Neuron (in vitro differentiated cells): ENCODE data around the gene FAM47A.

ENCODE experiments used
- H2AFZ ChIP-seq: one replicate; pipeline ENCODE4 v1.6.1; 2013; ENCODE audit warnings: low read depth, mild to moderate bottlenecking, inconsistent platforms, low read length, moderate library complexity
- H3K27me3 ChIP-seq: one replicate; pipeline ENCODE4 v1.6.1; 2013; ENCODE audit warnings: low read length; ENCODE audit not compliant: insufficient read depth
- H3K36me3 ChIP-seq: one replicate; pipeline ENCODE4 v1.6.1; 2013; ENCODE audit warnings: low read length; ENCODE audit not compliant: insufficient read depth
- H3K4me1 ChIP-seq: one replicate; pipeline ENCODE4 v1.6.1; 2013; ENCODE audit warnings: low read length; ENCODE audit not compliant: insufficient read depth
- H3K4me3 ChIP-seq: 2 replicates; pipeline ENCODE4 v1.5.1; 2013; ENCODE audit warnings: mild to moderate bottlenecking, low read length, moderate library complexity
- H3K9me3 ChIP-seq: one replicate; pipeline ENCODE4 v1.6.1; 2013; ENCODE audit warnings: low read length

FAM47A gene

GRCh38 chrX:34132028-34132427, at the start of gene FAM47A:
Gene FAM47A, minus strand, starts transcription at chrX:34132314. Its CDS starts 36 bp downstream, at chrX:34132278.
- Histone ChIP-seq H2AFZ (no peak within 1 kb of the TSS), H3K27me3 (no peaks in the 10 kb centered on the region), H3K4me1 (no peaks in the 10 kb centered on the region), H3K4me3 (no peak within 1 kb of the TSS), H3K36me3 (no peaks in the 10 kb centered on the region), H3K9me3 (no peaks in the 10 kb centered on the region)

DNA sequence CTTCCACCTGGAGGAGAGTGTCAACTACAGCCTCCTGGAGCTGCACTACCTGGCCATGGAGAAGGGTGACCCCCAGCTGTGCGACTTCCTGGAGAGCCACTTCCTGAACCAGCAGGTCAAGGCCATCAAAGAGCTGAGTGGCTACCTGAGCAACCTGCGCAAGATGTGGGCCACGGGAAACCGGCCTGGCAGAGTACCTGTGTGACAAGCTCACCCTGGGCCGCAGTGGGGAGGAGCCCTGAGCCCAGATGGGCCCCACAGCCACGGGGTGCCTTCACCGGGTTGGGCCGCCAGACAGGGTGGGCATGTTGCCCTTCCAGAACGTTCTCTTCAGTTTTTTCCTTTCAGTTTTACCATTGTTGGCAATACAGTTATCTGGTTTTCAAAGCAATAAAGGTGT, 15.2 kb upstream of the FAM47A start:
- H3K4me3 ChIP-seq: no peak overlapping the region
- no peak overlapping the region for H2AFZ ChIP-seq
- H3K27me3 ChIP-seq: no peaks in the 10 kb centered on the region
- H3K9me3 ChIP-seq: no peaks in the 10 kb centered on the region
- no peaks in the 10 kb centered on the region for H3K4me1 ChIP-seq
- no peaks in the 10 kb centered on the region for H3K36me3 ChIP-seq

DNA sequence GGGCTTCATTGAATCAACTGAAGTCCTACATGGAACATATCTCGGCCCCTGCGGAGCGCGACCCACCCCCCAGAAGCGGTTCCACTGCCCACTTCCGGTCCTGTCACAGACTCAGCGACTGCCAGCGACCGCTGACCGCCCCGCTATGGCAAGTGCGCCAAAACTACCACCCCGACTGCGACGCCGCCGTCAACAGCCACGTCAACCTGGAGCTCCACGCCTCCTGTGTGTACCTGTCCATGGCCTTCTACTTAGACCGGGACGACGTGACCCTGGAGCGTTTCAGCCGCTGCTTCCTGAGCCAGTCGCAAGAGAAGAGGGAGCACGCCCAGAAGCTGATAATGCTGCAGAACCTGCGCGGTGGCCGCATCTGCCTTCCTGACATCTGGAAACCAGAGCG, 14.8 kb upstream of the FAM47A start:
- Histone ChIP-seq H3K36me3 (no peaks in the 10 kb centered on the region), H3K27me3 (no peaks in the 10 kb centered on the region), H3K4me3 (no peak overlapping the region), H2AFZ (no peak overlapping the region), H3K4me1 (no peaks in the 10 kb centered on the region), H3K9me3 (no peaks in the 10 kb centered on the region)

- no peak overlapping the region for H3K4me3 ChIP-seq
- no peaks in the 10 kb centered on the region for H3K36me3 ChIP-seq
- H2AFZ ChIP-seq: no peak overlapping the region
- no peaks in the 10 kb centered on the region for H3K9me3 ChIP-seq
- H3K27me3 ChIP-seq: no peaks in the 10 kb centered on the region
- H3K4me1 ChIP-seq: no peaks in the 10 kb centered on the region
Observed at GRCh38 chrX:34144246-34144645, 12.1 kb upstream of the FAM47A start.

GRCh38 chrX:34140816-34141215, 8.7 kb upstream of the FAM47A start:
- Histone ChIP-seq H3K4me3 (no peak overlapping the region), H2AFZ (no peak overlapping the region), H3K4me1 (no peaks in the 10 kb centered on the region), H3K9me3 (no peaks in the 10 kb centered on the region), H3K36me3 (no peaks in the 10 kb centered on the region), H3K27me3 (no peaks in the 10 kb centered on the region)

DNA sequence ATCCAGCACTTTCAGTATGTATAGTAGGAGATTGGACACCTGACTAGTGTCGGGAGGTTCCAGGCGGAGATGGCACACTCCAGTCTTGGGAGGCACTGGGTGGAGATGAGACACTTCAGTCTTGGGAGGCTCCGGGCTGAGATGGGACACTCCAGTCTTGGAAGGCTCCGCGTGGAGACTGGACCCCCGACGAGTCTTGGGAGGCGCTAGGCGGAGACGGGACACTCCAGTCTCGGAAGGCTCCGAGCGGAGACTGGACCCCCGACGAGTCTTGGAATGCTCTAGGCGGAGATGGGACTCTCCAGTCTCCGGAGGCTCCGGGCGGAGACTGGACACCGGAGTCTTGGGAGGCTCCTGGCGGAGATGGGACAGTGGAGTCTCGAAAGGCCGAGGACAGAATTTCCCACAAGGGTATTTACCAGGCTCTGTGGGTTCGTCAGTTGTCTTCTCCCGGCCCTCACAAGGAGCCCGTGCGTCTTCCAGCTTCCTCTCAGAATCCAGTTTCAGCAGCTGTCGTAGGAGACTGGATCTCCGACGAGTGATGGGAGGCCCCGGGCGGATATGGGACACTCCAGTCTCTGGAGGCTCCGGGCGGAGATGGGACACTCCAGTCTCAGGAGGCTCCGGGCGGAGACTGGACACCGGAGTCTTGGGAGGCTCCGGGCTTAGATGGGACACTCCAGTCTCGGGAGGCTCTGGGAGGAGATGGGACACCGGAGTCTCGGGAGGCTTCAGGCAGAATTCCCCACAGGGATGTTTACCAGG, 952 bp downstream of the FAM47A start:
- no peaks in the 10 kb centered on the region for H3K27me3 ChIP-seq
- H3K36me3 ChIP-seq: no peaks in the 10 kb centered on the region
- no peak overlapping the region for H2AFZ ChIP-seq

DNA sequence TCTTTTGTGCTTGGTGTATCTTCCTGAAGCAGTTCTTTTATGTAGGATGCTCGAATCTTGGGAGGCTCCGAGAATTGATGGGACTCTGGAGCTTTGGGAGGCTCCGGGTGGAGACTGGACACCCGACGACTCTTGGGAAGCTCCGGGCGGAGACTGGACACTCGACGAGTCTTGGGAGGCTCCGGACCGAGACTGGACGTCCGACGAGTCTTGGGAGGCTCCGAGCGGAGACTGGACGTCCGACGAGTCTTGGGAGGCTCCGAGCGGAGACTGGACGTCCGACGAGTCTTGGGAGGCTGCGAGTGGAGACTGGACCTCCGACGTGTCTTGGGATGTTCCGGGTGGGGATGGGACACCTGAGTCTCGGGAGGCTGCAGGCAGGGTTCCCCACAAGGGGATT, 1.6 kb downstream of the FAM47A start:
- no peak overlapping the region for H3K4me3 ChIP-seq
- no peaks in the 10 kb centered on the region for H3K4me1 ChIP-seq
- H2AFZ ChIP-seq: no peak overlapping the region
- no peaks in the 10 kb centered on the region for H3K27me3 ChIP-seq
- no peaks in the 10 kb centered on the region for H3K9me3 ChIP-seq
- no peaks in the 10 kb centered on the region for H3K36me3 ChIP-seq

More for the DNA sequence above, 952 bp downstream of the FAM47A start:
- Histone ChIP-seq H3K9me3 (no peaks in the 10 kb centered on the region), H3K4me1 (no peaks in the 10 kb centered on the region), H3K4me3 (no peak overlapping the region)

DNA sequence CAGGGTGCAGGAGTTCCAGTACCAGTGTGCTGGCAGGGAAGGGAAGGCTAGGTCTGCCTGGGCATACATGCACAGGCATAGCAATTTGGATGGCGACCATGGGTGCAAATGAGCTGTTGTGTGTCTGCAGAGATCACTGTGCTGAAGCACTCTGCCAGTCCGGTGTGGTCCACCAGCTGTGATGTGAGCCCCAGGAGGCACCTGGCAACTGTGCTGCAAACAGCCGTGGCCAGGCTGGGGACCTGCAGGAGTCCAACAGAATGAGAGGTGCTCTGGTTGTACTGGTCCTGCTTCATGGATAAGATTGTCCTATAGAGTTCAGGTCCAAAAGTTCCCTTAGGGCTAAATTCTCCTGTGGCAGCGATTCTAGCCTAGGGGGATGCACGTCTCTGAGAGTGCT, 6.1 kb downstream of the FAM47A start:
- Histone ChIP-seq H3K4me3 (no peak overlapping the region), H3K9me3 (no peaks in the 10 kb centered on the region), H3K4me1 (no peaks in the 10 kb centered on the region), H3K27me3 (no peaks in the 10 kb centered on the region), H2AFZ (no peak overlapping the region), H3K36me3 (no peaks in the 10 kb centered on the region)

DNA sequence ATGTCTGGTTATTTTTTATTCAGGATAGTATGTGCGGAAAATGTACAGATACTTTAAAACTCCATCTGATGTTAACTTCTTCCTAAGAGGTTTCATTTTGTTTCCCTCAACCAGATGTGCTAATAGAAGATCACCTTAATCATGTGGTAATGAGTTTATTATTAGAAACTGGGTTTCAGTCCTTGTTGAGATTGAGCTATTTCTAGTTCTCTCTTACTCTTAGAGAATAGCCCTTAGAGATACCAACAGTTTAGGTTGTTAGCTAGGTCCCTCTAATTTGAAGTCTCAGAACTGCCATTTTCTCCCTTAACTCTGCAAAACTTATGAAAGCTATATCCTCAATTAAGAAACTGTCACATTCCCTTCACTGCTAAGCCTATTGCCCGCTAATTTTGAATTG, 13.0 kb downstream of the FAM47A start:
- no peaks in the 10 kb centered on the region for H3K9me3 ChIP-seq
- H3K36me3 ChIP-seq: no peaks in the 10 kb centered on the region
- H2AFZ ChIP-seq: no peak overlapping the region
- no peaks in the 10 kb centered on the region for H3K27me3 ChIP-seq
- no peaks in the 10 kb centered on the region for H3K4me1 ChIP-seq
- H3K4me3 ChIP-seq: no peak overlapping the region

GRCh38 chrX:34112459-34112858, 19.7 kb downstream of the FAM47A start:
- no peaks in the 10 kb centered on the region for H3K9me3 ChIP-seq
- no peak overlapping the region for H3K4me3 ChIP-seq
- no peaks in the 10 kb centered on the region for H3K27me3 ChIP-seq
- H2AFZ ChIP-seq: no peak overlapping the region
- no peaks in the 10 kb centered on the region for H3K36me3 ChIP-seq
- no peaks in the 10 kb centered on the region for H3K4me1 ChIP-seq
